ENCODE data around the gene KRTAP5-6.

KRTAP5-6 gene

GRCh38 chr11:1696608-1697570 lies at the start of gene KRTAP5-6:
Gene KRTAP5-6, plus strand, starts transcription at chr11:1697195. Its CDS starts 51 bp downstream, at chr11:1697246.
- no peak for DNase-seq

GRCh38 chr11:1647901-1648652 lies 48.9 kb upstream of the KRTAP5-6 start:
- DNase-seq: no peak

GRCh38 chr11:1648653-1649420 lies 48.2 kb upstream of the KRTAP5-6 start:
- DNase-seq: no peak

GRCh38 chr11:1650034-1650917 lies 46.7 kb upstream of the KRTAP5-6 start:
- no peak for DNase-seq

GRCh38 chr11:1650918-1651262 lies 46.1 kb upstream of the KRTAP5-6 start:
- DNase-seq: no peak

GRCh38 chr11:1651411-1651980 lies 45.5 kb upstream of the KRTAP5-6 start:
- DNase-seq: no peak

- DNase-seq: no peak
Measured at GRCh38 chr11:1652026-1652425, 45.0 kb upstream of the KRTAP5-6 start.

GRCh38 chr11:1652442-1652770 lies 44.6 kb upstream of the KRTAP5-6 start:
- no peak for DNase-seq

GRCh38 chr11:1652771-1653540 lies 44.0 kb upstream of the KRTAP5-6 start:
- peak in 57 of 58 donors; percentile 32 to 84 (median 61) for DNase-seq

GRCh38 chr11:1653541-1654387 lies 43.2 kb upstream of the KRTAP5-6 start:
- DNase-seq: no peak

GRCh38 chr11:1654388-1655167 lies 42.4 kb upstream of the KRTAP5-6 start:
- DNase-seq: no peak

- DNase-seq: no peak
Measured at GRCh38 chr11:1655168-1656060, 41.6 kb upstream of the KRTAP5-6 start.

- DNase-seq: no peak
Measured at GRCh38 chr11:1656061-1656441, 40.9 kb upstream of the KRTAP5-6 start.

GRCh38 chr11:1656670-1657069 lies 40.3 kb upstream of the KRTAP5-6 start:
- no peak for DNase-seq

GRCh38 chr11:1659506-1659905 lies 37.5 kb upstream of the KRTAP5-6 start:
- no peak for DNase-seq

GRCh38 chr11:1660111-1660867 lies 36.7 kb upstream of the KRTAP5-6 start:
- DNase-seq: no peak
